CD4-positive, alpha-beta T cell treated with Interleukin-17A for 4 hours (primary cell): Measurements from ENCODE around the gene TBCA.
A peak's percentile ranks its signal among the peaks of the same experiment; 100 is the strongest.

Experiments
- DNase-seq: peaks from one replicate; pipeline ENCODE4 v3.0.0-alpha.2; 2020; ENCODE audit warnings: mixed read lengths

Gene TBCA

DNA sequence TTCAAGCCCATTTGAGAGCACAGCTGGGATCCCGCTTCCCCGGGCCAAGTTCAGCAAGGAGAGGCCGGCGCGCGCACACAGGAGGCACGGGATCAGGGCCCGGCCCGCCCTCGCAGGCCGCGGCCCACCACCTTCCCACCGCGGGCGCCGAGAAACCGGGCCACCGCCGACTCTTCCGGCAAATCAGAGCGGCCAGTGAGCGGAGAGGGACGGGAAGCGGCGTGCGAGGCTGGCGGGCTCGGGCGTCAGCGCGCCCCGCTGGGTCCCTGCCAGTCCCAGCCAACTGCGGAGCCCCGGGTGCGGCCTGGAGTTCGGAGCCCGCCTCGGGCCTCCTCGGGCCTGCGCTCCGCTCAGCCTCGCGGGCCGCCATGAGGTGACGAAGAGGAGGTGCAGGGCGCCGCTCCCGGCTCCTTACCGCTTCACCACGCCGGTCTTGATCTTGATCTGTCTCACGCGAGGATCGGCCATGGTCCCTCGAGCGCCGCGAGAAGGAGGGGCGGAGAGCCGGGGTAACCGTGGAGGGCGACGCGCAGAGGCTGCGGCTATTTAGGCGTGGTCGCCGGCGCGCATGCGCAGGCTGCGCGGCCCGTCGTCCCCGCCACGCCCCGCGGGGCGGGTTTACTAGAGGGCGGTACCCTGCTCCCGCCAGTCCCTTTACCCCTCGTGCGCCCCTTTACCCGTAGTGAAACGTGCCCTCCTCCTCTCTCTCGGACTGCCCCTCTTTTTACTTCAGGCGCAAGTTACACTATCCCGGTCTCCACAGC is at the start of gene TBCA:
TBCA (minus strand) TSS at position 550 of the 764 bp plus-strand sequence; CDS start at position 468, 82 bp downstream.
- peak; percentile 94 for DNase-seq

DNA sequence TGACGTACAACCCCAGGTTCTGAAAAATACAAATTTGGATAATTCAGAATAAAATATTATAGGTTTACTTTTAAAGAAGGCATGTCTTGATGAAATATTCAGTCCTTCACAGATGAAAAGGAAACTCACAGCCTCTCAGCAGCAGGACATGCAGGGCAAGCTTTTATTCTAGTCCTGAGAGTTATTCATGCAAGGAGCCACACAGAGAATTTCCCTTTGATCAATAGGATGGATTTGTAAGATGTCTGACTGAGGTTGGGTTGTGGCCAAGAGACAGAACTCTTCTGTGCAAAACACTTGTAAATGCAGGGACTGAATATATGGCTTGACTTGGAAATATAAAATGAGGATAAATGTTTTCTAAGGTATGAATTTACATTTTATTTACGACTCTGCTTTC is 48.8 kb upstream of the TBCA start:
- no peak for DNase-seq

- no peak for DNase-seq
These were observed 40.5 kb upstream of the TBCA start for GRCh38 chr5:77816686-77817085.

GRCh38 chr5:77812926-77813589 is 36.9 kb upstream of the TBCA start:
- DNase-seq = no peak

- DNase-seq = no peak
These were observed 30.2 kb upstream of the TBCA start for GRCh38 chr5:77806213-77806843.

DNA sequence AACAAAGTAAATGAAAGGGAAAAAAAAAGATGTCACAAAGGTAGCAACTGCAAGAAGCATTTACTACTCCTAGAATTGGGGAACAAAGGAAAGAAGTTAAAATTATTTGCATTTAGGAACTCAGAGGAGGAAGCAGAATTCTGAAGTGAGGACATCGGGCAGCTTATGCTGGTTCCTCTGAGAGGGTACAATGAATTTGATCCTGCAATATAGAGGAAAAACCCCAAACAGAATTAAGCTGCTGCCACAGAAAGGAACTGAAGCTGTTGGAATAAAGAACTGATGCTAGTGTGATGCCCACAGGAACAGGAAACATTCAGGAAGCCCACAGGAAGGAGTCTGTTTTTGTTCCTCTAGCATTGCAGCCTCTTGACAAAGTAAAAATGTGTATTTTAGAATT is 22.3 kb upstream of the TBCA start:
- DNase-seq = no peak

GRCh38 chr5:77797136-77797535 is 21.0 kb upstream of the TBCA start:
- DNase-seq = no peak

DNA sequence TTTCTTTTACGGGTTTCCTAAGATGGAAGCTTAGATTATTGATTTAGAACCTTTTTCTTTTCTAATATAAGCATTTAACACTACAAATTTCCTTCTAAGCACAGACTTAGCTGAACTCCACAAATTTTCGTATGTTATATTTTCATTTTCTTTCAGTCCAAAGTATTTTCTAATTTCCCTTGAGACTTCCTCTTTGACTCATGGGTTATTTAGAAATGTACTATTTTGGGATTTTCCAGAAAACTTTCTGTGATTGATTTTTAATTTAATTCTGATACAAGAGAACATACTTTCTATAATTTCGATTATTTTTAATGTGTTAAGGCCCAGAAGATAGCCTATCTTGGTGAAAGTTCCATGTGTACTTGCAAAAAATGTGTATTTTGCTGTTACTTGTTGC is 19.7 kb upstream of the TBCA start:
- no peak for DNase-seq

- no peak for DNase-seq
These were observed 19.1 kb upstream of the TBCA start for GRCh38 chr5:77795268-77795667.

GRCh38 chr5:77791926-77792325 is 15.8 kb upstream of the TBCA start:
- DNase-seq = no peak

- no peak for DNase-seq
These were observed 15.2 kb upstream of the TBCA start for GRCh38 chr5:77791356-77791755.

- no peak for DNase-seq
These were observed 9.1 kb upstream of the TBCA start for GRCh38 chr5:77785229-77785628.

DNA sequence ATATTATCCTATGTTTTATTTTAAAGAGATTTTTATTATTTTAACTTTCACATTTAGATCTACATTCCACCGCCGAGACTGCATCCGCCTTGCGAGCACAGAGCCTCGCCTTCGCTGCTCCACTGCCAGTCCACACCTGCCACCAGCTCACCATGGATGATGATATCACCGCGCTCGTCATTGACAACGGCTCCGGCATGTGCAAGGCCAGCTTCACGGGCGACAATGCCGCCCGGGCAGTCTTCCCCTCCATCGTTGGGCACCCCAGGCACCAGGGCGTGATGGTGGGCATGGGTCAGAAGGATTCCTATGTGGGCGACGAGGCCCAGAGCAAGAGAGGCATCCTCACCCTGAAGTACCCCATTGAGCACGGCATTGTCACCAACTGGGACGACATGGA is 8.6 kb upstream of the TBCA start:
- DNase-seq = no peak

DNA sequence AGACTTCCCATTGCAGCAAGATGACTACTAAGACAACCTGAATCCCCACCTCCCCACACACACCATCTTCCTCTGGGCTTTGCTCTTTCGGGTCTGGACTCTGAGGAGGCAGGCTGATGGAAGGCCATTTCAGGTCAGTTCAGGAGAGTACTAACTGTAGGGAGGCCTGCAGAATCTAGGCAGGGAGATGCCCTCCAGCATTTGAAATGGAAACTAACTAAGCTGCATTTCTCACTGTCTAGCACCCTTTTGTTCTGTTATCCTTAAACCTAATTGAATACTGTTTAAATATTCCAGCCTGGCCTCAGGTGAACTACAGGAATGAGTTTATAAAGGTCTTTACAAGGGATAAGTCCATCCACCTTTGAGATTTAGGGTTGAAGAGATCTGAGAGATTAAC is 4.9 kb upstream of the TBCA start:
- DNase-seq = no peak

- no peak for DNase-seq
These were observed 2.8 kb upstream of the TBCA start for GRCh38 chr5:77778881-77779438.

GRCh38 chr5:77778398-77778797 is 2.3 kb upstream of the TBCA start:
- DNase-seq = no peak

- no peak for DNase-seq
These were observed 1.8 kb upstream of the TBCA start for GRCh38 chr5:77777911-77778310.

GRCh38 chr5:77777281-77777892 is 1.2 kb upstream of the TBCA start:
- DNase-seq = no peak

DNA sequence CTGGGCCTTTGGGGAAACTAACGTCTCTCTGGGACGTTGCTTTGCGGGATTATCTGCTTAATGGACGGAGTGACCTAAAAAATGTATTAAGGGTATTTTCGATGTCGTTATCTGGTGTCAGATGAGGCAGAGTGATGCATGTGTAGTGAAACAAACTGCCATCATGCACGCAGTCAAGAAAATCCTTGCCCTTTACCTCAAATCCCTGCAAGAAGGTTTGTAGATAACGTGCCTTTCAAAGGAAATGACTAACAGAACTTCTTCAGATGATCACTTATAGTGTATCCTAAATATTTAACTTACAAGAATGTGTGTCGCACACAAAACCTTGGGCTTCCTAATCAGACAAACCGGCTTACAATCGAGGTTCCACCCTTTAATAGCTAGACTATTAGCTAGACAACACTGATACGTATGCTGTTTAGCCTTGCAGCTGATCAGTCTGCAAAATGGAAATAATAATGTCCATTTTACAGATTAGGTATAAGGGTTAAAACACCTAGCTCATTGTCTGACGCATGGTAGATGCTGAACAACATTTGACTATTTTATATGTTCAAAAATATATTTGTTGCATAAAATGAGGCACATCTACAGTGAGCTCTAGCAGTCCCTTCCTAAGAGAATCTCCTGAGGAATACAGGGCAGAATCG is 541 bp upstream of the TBCA start:
- DNase-seq = no peak

- DNase-seq = no peak
These were observed 954 bp downstream of the TBCA start for GRCh38 chr5:77774981-77775789.

- DNase-seq = no peak
These were observed 2.3 kb downstream of the TBCA start for GRCh38 chr5:77773734-77774280.

DNA sequence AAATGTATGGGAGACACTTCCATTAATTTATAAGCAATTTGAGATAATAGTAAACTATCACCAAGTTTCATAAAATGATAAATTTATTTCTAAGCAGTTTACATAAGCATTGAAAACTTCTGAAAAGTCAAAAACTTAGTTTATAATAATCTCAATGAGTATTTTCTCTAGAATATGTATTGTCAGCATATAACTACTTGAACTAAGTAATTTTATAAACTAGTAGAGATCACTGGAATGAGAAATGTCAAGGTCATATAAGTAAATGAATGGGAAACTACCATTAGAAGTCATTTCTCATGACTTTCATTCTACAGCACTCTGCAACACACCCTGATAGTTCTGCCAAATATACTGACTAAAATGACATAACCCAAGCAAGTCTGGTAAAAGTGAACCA is 3.4 kb downstream of the TBCA start:
- DNase-seq = no peak
